Stimulated activated CD8-positive, alpha-beta memory T cell treated with anti-CD3 and anti-CD28 coated beads, Interleukin-2, amount 100 ng/mL, for 48 hours (primary cell): Measurements from ENCODE around the gene CFAP410.
"Not testable (repeated sequence)": the region's sequence is repeated elsewhere in the genome, so short reads cannot be mapped to it uniquely, and the experiment has no call there.

Source experiments
- DNase-seq, 2 donors: peaks; one replicate each; pipeline ENCODE4 v3.0.0-alpha.2; 2020; ENCODE audit warnings: low read depth in 2 of 2

The CFAP410 gene

DNA sequence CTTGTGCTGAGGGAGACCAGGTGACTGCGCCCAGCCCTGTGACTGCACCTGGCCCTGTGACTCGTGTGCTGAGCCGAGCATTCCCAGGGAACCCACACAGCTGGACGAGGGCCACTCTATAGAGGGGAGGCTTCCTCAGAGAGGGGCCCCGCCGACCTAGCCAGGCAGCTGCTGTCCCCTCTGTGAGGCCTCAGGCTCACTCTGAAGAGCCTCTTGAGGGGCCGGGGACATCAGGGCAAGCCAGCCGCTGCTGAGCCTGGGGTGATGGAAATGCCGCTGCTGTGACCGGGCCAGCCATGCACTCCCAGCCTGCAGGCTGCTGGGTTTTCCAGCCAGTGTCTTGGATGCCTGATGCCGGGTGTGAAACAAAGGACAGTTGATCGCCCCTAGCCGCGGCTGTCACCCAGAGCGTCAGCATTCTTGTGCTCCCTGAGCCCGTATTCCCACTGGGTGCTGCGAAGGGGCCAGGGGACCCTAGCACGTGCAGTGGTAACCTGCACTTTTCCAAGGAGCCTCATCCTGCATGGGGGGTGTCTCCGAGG, 21.9 kb downstream of the CFAP410 start:
- no peak for DNase-seq

DNA sequence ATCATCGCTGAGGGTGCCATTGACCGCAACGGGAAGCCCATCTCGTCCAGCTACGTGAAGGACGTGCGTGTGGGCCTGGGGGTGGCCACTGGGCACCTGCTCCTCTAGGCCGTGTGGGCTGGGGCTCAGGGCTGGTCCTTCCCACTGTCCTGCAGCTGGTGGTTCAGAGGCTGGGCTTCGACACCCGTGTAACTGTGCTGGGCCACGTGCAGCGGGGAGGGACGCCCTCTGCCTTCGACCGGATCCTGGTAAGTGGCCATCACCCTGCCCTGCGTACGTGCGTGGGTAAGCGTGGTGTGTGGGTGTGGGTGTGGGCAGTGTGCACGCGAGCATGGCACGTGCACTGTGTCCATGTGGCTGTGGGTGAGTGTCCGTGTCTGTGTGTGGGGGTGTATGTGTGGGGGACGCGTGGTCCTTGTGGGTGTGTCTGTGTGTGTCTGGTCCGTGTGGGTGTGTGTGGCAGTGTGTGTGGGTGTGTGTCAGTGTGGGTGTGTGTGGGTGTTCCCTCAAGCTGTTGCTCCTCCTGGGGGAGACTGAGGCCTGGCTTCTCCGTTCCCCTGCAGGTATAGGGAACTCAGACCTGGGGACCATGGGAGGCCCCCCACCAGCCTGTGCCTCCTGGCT, 22.8 kb downstream of the CFAP410 start:
- DNase-seq, result no peak

DNA sequence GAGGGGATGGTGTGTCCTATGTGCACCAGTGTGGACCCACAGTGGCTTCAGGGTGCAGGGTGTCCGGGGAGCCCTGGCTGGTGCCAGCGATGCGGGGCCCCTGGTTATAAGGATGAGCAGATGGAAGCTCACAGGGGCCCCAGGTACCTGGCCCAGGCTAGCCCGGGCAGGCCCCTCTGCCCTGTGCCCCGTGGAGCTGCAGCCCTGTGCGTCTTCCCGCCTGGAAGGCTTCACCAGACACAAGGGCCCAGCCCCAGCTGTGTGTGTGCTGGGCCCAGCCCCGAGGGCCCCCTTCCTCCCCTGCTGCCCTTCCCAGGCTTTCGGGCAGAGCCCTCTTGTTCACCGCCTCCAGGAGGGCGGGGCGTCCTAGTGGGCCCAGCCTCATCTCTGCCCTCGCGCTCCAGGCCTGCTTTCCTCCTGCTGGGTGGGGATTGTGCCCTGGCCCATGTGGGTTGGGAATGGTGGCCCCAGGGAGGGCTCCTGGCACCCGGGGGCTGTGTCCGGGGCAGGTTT, 23.4 kb downstream of the CFAP410 start:
- no peak for DNase-seq

DNA sequence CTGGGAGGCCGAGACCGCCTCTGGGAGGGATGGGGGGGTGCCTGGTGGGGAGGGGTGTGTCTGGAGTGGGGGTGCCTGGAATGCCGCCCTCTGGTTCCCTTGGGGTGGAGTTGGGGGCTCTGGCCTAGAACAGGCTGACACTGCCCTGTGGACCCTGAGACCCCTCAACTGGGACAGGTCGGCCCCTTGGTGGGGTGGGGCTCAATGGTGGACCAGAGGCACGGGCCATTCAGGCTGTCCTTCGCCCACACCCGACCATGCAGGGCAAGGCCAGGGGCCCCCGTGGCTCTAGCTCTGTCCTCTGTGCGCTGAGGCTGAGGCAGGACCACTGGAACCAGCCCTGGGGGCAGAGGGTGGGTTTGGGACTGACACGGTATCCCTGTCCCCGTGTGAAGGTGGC, 24.6 kb downstream of the CFAP410 start:
- no peak for DNase-seq

DNA sequence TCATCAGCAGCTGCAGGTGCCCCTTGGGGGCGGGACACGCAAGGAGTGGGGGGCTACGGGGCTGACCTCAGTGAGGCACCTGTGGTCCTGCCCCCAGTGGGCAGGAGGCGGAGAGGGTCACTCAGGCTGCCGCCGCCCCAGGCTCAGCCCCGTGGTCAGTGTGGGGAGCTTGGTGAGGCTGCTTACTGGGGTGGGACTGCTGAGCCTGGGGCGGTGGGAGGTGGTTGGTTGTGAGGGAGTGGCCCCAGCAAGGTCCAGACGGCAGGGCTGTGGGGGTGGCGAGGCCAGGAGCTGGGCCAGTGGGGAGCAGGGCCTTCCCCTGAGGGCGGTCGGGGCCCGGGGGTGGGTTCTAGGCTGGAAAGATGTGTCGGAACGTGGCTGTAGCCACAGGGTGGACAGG, 25.1 kb downstream of the CFAP410 start:
- no peak for DNase-seq

DNA sequence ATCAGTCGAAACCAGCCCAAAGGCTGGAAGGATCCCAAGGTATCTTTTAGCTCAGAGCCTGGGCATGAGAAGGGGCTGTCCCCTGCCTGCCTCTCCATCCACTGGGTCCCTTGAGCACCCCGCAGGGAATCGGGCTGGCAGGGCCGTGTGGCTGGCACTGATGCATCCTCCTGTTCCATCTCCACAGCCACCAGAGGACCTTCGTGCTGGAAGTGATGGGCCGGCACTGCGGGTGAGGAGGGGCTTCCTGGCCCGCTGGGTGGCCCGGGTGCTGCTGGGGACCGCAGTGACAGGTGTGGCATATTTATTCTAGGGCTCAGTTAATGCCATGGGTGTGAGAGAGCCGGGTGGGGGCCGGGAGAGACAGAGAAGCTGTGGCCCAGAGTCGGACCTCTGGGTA, 25.7 kb downstream of the CFAP410 start:
- no peak for DNase-seq

DNA sequence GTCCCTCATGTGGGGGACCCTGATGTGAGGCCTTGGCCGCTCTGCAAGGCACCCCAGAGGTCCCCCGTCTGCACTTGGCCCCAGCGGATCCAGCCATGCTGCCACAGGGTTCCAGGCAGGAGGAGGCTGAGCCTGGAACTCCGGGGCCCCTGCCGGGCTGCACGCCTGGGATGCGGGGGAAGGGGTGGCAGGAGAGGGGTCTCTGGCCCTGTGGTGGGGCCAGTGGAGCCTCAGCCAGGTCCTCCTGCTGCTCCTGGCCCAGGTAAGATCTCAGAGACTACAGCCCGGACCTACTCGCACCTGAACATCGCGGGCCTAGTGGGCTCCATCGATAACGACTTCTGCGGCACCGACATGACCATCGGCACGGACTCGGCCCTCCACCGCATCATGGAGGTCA, 26.5 kb downstream of the CFAP410 start:
- DNase-seq, result no peak

DNA sequence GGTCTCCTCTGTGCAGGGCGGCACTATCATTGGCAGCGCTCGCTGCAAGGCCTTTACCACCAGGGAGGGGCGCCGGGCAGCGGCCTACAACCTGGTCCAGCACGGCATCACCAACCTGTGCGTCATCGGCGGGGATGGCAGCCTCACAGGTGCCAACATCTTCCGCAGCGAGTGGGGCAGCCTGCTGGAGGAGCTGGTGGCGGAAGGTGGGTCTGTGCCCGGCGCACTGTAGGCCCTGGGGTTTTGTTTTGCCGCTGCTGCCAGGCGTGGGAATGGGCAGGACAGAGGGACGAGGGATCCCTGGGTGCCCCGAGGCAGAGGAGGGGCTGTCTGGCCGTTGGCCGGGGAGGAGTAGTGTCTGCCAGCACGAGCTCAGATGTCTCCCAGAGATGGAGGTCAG, 27.1 kb downstream of the CFAP410 start:
- no peak for DNase-seq

DNA sequence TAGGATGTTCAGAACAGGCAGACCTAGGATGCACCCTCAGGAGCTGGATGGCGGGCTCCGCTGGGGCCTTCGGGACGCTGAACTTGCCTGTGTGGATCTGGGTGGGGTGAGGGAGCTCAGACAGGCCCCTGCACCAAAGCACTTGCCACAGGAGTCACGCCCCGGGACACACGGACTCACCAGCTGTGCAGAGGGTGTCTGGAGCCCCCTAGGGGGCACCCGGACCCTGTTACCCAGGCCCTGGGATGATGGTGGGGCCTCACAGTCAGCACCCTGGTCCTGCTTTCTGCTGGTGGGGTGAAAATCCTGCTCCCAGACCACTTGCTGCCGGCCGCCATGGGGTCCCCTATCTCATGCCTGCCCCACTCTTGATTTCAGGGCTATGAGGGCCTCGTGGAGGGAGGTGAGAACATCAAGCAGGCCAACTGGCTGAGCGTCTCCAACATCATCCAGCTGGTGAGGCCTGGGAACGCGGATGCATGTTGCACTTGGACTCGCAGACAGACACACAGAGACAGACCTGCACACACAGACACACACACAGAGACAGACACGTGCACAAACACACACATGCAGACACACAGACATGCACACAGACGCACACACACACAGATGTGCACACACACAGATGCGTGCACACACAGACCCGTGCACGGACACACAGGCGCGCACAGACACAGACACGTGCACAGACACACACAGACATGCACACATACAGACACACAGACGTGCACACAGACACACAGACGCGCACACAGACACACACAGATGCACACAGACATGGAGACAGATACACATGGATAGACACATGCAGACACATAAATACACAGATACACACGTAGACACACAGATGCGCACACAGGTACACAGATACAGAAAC, 28.3 kb downstream of the CFAP410 start:
- no peak for DNase-seq

DNA sequence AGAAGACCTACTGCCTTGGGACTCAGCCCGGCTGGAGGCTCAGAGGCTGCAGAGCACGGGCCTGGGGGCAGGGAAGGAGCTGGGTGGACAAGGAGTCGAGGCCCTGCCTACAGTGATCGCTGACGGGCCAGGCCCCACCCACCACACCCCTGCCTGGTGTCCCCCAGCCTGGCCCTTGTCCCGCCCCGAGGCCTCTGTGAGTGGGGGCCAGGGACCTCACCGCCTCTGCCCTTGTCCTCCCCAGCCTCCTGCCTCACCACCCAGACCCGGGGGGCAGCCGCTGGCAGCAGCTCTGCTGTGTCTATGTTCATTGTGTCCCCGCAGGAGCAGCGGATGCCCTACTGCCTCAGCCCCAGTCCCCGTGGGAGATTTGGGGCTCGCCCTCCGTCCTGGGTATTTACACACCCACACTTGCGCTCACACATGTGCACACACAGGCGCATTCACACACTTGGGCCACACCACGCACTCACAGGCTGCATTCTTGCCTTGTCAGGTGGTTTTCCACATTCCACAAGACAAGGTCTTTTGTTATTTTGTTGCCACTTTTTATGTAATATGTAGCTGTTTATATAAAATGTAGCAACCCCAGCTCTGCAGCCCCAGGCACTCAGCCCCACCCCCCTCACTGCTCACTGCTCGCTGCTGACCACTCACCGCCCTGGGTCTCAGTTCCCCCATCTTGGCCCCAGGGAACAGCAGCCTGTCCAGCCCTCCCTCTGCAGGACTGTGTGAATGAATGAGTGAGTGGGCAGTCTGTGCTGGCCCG, 32.1 kb downstream of the CFAP410 start:
- no peak for DNase-seq

DNA sequence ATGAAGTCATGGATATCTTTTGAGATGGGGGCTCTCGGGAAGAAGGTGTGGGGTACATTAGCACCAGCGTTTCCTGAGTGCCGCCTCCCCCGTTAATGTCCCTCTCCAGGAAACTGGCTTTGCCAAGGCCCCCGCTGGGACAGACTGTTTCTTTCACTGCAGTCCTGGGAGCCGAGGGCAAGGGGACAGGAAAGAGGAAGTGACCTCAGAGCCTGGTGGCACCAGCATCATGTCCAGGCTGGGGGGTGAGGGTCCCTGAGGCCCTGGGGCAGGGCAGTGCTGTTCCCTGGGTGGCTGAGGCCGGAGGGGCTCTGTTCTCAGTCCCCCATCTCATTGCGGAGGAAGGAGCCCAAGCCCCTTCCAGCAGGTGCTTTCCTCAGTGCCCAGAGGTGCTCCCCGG, 33.5 kb downstream of the CFAP410 start:
- no peak for DNase-seq

DNA sequence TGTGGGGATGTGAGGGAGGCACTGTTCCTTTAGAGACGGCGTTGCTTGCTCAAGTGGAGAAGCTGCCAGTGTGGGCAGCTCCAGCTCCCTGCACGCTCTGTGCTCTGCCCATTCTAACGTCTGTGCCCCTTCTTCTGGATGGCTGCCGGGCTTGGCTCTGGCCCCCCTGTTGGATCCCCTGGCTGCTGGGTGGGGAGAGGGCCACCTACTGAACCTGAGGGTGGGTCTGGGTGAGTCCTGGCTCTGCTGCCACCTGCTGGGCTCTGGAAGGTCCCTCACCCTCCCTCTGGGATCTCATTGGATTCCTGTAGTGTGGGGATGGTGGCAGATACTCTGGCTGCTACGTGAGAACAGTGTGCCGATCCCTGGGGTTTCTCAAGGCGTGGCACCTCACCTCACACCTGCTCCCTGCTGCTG, 34.3 kb downstream of the CFAP410 start:
- DNase-seq, result peak; percentile 22 to 34

DNA sequence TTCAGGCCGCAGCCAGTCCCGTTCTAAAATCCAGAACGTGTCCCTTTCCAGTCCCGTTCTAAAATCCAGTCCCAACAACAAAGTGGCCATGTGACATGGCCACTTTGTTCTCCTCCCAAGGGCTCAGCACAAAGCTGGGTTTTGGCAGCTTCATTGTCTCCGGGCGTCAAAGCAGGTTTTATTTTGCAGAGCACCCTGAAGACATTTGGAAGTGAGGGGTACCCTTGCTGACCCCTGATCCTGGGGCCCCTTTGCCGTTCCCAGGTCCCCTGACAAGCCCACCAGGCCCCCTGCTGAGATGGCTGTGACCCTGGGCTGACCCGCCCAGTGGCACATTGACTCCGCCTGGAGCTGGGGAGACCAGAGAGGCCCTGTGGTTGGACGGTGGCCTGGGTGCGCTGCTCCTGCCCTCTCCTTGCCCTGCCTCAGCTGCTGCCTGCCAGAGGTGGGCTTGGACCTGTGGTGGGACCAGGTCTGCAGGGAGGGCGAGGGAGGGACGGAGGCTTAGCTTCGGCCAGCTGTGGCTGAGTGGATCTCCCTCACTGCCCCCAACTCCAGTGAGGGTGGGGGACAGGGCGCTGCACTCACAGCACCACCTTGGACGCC, 35.1 kb downstream of the CFAP410 start:
- no peak for DNase-seq

DNA sequence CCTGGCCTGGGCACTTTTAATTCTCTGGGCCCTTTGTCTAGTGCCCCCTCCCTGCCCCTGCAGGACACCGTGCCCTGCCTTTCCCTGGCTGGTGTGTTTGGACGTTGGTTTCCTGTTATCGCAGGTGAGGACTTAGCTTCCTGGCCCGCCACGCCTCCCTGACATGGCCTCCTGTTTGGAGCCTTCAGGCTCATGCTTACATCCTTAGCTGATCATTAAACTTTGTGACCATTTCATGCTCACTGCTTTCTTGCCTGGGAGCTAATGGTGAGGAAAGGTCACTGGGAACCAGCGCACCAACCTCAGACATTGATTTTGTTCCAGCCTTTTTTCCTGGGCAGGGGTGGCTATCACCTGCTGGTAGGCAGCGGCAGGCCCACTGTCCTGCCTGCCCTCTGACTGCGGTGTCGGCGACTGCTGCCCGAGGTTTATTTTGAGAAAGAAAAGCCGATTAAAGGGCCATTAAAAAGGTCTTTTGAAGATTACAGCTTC, 35.7 kb downstream of the CFAP410 start:
- DNase-seq, result no peak

DNA sequence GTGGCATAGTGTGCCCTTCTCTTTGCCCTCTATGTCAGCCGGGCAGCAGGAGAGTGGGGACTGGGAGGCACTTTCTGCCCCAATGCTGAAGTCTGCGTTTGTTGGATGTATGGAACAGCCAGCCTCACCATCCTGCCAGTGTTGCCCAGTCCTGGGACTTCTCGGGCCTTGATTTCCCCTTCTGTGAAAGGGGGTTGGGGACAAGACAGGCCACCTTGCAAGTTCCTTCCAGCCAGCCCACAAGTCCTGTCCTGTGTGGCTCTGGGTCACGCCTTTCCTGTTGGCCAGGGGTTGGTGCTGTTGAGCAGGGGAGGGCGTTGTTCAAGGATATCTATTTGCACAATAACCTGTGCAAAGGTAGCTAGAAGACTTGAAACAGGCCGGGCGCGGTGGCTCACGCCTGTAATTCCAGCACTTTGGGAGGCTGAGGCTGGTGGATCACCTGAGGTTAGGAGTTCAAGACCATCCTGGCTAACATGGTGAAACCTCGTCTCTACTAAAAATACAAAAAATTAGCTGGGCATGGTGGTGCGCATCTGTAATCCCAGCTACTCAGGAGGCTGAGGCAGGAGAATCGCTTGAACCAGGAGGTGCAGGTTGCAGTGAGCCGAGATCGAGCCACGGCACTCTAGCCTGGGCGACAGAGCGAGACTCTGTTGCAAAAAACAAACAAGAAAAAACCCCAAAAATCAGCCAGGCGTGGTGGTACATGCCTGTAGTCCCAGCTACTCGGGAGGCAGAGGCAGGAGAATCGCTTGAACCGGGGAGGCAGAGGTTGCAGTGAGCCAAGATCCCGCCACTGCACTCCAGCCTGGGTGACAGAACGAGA, 36.4 kb downstream of the CFAP410 start:
- DNase-seq, result not testable (repeated sequence)

DNA sequence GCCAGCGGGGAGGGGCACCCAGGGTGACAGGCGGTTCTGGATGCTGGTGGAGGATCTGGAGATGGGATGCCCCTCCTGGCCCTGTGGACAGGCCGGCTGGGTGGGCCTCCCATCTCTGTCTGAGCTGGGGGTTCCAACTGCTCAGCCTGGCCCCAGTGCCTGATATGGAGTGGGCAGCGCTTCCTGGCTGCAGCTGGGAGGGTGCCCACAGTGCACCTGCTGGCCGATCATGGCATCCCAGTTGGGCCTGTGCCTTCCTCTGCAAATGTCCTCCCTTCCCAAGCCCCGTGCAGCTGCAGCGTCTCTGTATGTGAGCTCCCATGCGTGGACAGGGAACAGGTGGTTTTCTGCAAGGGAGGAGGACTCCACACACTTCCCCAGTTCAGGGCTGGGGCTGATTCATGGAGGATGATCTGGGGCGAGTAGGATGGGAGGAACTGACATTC, 37.2 kb downstream of the CFAP410 start:
- DNase-seq, result no peak

DNA sequence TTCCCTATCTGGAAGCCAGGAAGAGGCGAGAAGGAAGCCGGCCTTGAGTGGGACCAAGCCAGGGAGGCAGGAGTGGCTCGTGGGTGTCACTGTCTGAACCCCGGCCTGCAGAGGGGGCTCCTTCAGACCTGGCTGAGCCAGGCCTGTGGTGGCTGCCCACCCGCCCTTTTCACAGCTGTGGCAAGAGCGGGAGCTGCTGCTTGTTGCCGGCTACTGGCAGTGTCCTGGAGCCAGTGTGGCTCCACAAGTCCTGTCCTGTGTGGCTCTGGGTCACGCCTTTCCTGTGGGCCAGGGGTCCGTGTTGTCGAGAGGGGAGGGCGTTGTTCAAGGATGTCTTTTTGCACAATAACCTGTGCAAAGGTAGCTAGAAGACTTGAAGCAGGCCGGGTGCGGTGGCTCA, 38.0 kb downstream of the CFAP410 start:
- no peak for DNase-seq

DNA sequence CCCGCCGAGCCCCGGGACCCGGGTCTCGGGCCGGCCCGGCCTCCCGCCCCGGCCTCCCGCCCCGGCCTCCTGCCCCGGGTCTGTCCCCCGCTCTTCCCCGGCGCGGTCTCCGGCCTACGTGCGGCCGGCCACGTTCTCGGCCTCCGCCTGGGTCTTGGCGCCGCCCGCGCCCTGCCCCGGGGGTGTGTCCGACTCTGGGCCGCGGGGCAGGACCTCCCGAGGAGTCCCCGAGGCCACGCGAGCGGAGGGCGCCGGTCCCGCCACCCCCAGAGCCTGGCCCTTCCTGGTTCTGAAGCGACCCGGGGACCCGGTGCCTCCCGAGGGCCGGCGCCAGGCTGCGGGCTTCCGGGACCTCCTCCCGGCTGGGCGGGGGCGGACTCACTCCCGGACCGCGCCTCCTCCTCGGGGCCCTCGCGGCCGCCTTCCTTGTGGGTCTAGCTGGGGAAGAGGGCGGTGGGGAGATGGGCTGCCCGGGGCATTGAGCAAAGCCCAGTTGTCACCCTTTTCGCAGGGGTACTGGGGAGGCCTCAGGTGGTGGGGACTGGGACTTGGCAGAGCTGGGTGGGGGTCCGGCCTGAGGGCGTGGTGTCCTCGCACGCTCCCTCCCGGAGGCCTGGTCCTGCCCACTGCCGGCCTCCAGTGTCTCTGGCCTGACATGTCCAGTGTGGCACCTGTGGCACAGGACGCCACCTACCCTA, 38.8 kb downstream of the CFAP410 start:
- DNase-seq, result peak; percentile 45 to 54

DNA sequence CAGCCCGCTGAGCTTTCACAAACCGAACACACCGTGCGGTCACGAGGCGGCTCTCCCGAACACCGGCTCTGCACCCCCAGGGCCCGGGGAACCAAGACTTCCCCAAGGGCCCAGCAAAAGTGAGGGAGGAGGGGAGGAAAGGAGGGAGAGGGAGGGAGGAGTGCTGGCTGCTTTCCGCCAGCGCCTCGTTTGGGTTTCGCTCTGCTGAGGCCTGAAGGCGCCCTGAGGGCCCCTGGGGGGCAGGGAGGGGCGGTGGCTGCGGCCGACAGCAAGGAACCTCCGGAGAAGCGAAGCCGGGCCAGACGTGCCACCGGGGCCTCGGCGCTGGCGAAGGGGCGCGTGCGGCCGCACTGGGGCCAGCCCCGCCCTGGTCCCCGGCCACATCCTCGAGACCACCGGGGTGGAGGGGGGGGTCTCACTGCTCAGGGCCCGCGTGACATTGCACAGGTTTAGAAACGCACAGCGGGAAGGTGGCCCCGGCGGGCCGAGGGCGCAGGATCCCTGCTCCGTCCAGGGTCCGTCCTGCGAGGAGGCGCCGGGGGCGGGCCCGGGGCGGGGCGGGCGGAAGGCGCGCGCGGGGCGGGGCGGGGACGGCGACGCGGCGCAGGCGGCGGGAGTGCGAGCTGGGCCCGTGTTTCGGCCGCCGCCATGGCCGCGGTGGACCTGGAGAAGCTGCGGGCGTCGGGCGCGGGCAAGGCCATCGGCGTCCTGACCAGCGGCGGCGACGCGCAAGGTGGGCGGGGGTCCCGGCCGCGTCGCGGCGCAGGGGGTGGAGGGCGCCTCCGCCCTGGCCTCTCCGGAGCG, 39.5 kb downstream of the CFAP410 start, which contains the start of gene PFKL:
PFKL (plus strand) TSS at position 596 of the 804 bp plus-strand sequence; CDS start at position 649, 53 bp downstream.
- peak; percentile 53 to 57 for DNase-seq
